ENCODE results near the gene CDIP1.
"Not testable (repeated sequence)": the region's sequence is repeated elsewhere in the genome, so short reads cannot be mapped to it uniquely, and the experiment has no call there.

Gene CDIP1

DNA sequence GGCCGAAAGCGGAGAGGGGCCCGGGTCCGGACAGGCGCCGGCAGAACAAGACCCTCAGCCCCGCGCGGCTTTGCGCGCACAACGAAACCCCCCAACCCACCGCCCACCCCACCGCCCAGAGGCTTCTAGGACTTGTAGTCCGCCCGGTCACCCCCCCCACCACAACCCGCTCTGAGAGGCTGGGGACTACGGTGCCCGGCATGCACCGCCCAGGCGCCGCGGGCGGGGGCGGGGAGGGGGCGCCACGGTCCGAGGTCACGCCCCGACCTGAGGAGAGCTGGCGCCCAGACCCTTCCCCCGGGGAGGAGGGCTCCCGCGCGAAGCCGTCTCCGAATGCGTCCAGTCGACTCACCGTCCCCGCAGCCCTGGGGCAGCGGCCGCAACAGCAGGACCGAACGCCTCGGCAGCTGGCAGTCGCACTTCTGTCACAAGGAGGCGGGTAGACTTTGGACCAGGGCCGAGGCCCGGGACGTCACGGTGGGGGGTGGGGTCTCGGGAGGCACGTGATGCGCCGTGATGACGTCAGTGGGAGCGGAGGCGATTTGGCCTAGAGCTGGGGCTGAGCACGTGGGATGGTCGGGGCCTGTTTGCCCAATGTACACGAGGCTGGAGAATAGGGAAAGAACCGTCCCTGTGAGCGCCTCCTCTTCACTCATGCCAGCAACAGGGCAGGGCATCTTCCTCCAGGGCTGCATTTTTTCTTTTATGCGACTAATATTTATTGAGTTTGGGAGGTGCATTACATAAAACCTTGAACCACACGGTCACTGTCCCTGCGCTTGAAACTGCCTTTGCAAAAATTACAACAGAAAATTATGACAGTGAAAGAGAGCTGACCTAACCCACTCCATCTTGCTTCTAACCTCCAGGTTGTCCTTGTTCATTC lies at the start of gene CDIP1:
TSS of gene CDIP1 (minus strand) at position 424 of the 886 bp plus-strand sequence. CDS start 24,643 bp downstream, outside the sequence.
- Histone ChIP-seq H3K9ac (ENCODE audit: low read length in 5 of 5) (peak within 1 kb of the TSS; percentile 48 to 80 (median 71)), H3K27ac (ENCODE audit: low read depth, low read length) (peak within 1 kb of the TSS; percentile 54), H3K36me3 (ENCODE audit: control insufficient read depth in 5 of 5, insufficient read depth in 5 of 5, low read length in 5 of 5) (no peaks in the 10 kb centered on the region), H3K4me3 (ENCODE audit: low read depth in 1 of 5, low read length in 5 of 5) (peak within 1 kb of the TSS; percentile 59 to 80 (median 68)), H3K4me1 (ENCODE audit: control insufficient read depth in 5 of 5, insufficient read depth in 5 of 5, low read length in 5 of 5) (peaks cover 0 to 23% (median 13%) of the 10 kb centered on the region in 5 donors), H3K9me3 (ENCODE audit: control insufficient read depth in 5 of 5, low read length in 5 of 5) (peaks cover 0 to 13% (median 6%) of the 10 kb centered on the region in 5 donors), H3K27me3 (ENCODE audit: control insufficient read depth in 5 of 5, insufficient read depth in 4 of 5, low read length in 5 of 5) (no peaks in the 10 kb centered on the region)

DNA sequence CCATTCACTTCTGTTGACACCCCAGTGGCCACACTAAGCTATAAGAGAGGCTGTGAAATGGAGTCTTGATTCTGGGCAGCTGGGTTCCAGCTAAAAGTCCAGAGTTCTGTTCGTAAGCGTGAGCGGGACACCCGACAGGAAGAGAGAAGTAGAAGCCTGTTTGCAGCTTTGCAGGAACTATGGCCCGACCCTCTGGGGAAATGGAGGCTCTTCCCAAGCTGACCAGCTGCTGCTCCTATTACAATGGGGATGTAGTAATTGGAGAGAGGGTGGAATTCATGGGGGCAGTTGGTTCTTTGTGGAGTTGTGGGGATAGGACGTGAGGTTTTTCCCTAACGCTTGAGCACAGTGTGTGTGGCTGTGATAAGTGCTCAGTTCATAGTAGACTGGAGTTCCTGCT lies 47.7 kb upstream of the CDIP1 start:
- Histone ChIP-seq H3K4me1 (ENCODE audit: control insufficient read depth in 5 of 5, insufficient read depth in 5 of 5, low read length in 5 of 5) (no peaks in the 10 kb centered on the region), H3K9ac (ENCODE audit: low read length in 5 of 5) (no peak overlapping the region), H3K27me3 (ENCODE audit: control insufficient read depth in 5 of 5, insufficient read depth in 4 of 5, low read length in 5 of 5) (peaks cover 0 to 10% (median 3%) of the 10 kb centered on the region in 5 donors), H3K36me3 (ENCODE audit: control insufficient read depth in 5 of 5, insufficient read depth in 5 of 5, low read length in 5 of 5) (no peaks in the 10 kb centered on the region), H3K27ac (ENCODE audit: low read depth, low read length) (no peak overlapping the region), H3K9me3 (ENCODE audit: control insufficient read depth in 5 of 5, low read length in 5 of 5) (peaks cover 0 to 8% (median 7%) of the 10 kb centered on the region in 5 donors), H3K4me3 (ENCODE audit: low read depth in 1 of 5, low read length in 5 of 5) (no peak overlapping the region)

DNA sequence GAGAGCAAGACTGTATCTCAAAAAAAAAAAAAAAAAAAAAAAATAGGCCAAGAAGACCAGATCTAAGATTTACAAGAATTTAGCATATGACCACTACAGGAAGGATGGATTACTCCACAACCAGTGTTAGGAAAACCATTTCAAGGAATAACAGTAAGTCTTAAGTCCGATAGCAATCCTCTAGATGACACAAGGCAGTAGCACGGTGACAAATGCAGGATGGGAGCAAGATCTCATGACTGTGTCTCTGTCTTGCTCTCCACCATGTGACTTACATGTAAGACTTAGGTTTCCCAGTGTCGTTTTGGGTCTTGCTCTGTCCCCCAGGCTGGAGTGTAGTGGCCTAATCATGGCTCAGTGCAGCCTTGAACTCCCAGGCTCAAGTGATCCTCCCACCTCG lies 45.3 kb upstream of the CDIP1 start:
- Histone ChIP-seq H3K4me3 (ENCODE audit: low read depth in 1 of 5, low read length in 5 of 5) (no peak overlapping the region), H3K27me3 (ENCODE audit: control insufficient read depth in 5 of 5, insufficient read depth in 4 of 5, low read length in 5 of 5) (peaks cover 0 to 10% (median 3%) of the 10 kb centered on the region in 5 donors), H3K9ac (ENCODE audit: low read length in 5 of 5) (no peak overlapping the region), H3K36me3 (ENCODE audit: control insufficient read depth in 5 of 5, insufficient read depth in 5 of 5, low read length in 5 of 5) (no peaks in the 10 kb centered on the region), H3K4me1 (ENCODE audit: control insufficient read depth in 5 of 5, insufficient read depth in 5 of 5, low read length in 5 of 5) (no peaks in the 10 kb centered on the region), H3K27ac (ENCODE audit: low read depth, low read length) (no peak overlapping the region), H3K9me3 (ENCODE audit: control insufficient read depth in 5 of 5, low read length in 5 of 5) (peaks cover 0 to 8% (median 7%) of the 10 kb centered on the region in 5 donors)

DNA sequence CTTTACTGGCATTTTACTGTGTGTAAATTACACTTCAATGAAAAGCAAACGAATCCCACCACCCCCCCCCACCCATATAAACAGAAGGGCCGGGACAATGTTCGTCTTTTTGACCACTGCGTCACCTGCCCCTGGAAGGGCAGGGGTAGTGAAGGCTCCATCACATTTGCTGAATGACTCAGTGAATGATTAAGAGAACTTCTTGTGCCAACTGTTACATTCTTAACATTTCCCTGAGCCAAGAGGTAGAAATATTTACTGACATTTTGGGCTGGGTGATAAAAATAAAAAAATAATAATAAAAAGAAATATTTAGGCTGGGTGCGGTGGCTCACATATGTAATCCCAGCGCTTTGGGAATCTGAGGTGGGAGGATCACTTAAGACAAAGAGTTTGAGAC lies 41.7 kb upstream of the CDIP1 start:
- Histone ChIP-seq H3K9me3 (ENCODE audit: control insufficient read depth in 5 of 5, low read length in 5 of 5) (no peaks in the 10 kb centered on the region), H3K9ac (ENCODE audit: low read length in 5 of 5) (no peak overlapping the region), H3K27me3 (ENCODE audit: control insufficient read depth in 5 of 5, insufficient read depth in 4 of 5, low read length in 5 of 5) (peaks cover 0 to 3% (median 0%) of the 10 kb centered on the region in 5 donors), H3K27ac (ENCODE audit: low read depth, low read length) (no peak overlapping the region), H3K36me3 (ENCODE audit: control insufficient read depth in 5 of 5, insufficient read depth in 5 of 5, low read length in 5 of 5) (no peaks in the 10 kb centered on the region), H3K4me1 (ENCODE audit: control insufficient read depth in 5 of 5, insufficient read depth in 5 of 5, low read length in 5 of 5) (no peaks in the 10 kb centered on the region), H3K4me3 (ENCODE audit: low read depth in 1 of 5, low read length in 5 of 5) (no peak overlapping the region)

DNA sequence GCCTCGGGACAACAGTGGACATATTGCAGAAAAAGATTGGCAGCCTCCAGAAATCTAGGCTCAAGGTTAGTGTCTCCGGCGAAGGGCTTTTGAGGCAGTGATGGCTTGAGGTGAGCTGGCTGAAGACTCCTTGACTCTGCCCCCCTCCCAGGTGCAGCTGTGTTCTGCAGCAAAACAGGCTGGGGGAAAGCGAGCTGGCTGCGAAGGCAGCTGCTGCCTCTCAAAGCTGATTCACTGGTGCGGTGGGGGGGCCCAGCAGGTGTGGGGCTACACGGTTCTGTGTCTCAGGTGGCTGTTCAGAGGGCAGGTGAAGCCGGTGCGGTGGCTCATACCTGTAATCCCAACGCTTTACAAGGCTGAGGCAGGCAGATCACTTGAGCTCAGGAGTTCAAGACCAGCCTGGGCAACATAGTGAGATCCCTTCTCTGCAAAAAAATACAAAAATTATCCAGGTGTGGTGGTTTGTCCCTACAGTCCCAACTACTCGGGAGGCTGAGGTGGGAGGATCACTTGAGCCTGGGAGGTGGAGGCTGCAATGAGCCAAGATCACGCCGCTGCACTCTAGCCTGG lies 40.5 kb upstream of the CDIP1 start:
- Histone ChIP-seq H3K9me3 (ENCODE audit: control insufficient read depth in 5 of 5, low read length in 5 of 5) (no peaks in the 10 kb centered on the region), H3K4me1 (ENCODE audit: control insufficient read depth in 5 of 5, insufficient read depth in 5 of 5, low read length in 5 of 5) (no peaks in the 10 kb centered on the region), H3K27me3 (ENCODE audit: control insufficient read depth in 5 of 5, insufficient read depth in 4 of 5, low read length in 5 of 5) (peaks cover 0 to 4% (median 0%) of the 10 kb centered on the region in 5 donors), H3K27ac (ENCODE audit: low read depth, low read length) (no peak overlapping the region), H3K36me3 (ENCODE audit: control insufficient read depth in 5 of 5, insufficient read depth in 5 of 5, low read length in 5 of 5) (no peaks in the 10 kb centered on the region), H3K4me3 (ENCODE audit: low read depth in 1 of 5, low read length in 5 of 5) (no peak overlapping the region), H3K9ac (ENCODE audit: low read length in 5 of 5) (no peak overlapping the region)

DNA sequence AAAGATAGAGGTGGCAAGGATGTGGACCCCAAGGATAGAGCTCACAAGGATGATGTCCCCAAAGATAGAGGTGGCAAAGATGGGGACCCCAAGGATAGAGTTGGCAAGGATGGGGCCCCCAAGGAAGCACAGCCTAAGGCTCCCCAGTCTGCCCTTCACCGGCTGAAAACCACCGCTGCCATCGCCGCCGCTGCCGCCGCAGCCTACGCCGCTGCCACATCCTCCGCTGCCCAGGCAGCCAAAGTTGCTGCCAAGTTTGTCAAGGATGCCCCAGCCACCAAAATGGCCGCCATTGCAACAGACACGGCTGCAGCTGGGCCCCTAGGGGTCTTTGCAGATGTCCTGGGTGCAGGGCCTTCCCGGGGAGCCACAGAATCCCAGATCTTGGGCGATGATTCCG lies 37.4 kb upstream of the CDIP1 start:
- Histone ChIP-seq H3K27me3 (ENCODE audit: control insufficient read depth in 5 of 5, insufficient read depth in 4 of 5, low read length in 5 of 5) (peaks cover 0 to 4% (median 0%) of the 10 kb centered on the region in 5 donors), H3K9me3 (ENCODE audit: control insufficient read depth in 5 of 5, low read length in 5 of 5) (no peaks in the 10 kb centered on the region), H3K9ac (ENCODE audit: low read length in 5 of 5) (no peak overlapping the region), H3K4me3 (ENCODE audit: low read depth in 1 of 5, low read length in 5 of 5) (no peak overlapping the region), H3K4me1 (ENCODE audit: control insufficient read depth in 5 of 5, insufficient read depth in 5 of 5, low read length in 5 of 5) (no peaks in the 10 kb centered on the region), H3K27ac (ENCODE audit: low read depth, low read length) (no peak overlapping the region), H3K36me3 (ENCODE audit: control insufficient read depth in 5 of 5, insufficient read depth in 5 of 5, low read length in 5 of 5) (no peaks in the 10 kb centered on the region)

DNA sequence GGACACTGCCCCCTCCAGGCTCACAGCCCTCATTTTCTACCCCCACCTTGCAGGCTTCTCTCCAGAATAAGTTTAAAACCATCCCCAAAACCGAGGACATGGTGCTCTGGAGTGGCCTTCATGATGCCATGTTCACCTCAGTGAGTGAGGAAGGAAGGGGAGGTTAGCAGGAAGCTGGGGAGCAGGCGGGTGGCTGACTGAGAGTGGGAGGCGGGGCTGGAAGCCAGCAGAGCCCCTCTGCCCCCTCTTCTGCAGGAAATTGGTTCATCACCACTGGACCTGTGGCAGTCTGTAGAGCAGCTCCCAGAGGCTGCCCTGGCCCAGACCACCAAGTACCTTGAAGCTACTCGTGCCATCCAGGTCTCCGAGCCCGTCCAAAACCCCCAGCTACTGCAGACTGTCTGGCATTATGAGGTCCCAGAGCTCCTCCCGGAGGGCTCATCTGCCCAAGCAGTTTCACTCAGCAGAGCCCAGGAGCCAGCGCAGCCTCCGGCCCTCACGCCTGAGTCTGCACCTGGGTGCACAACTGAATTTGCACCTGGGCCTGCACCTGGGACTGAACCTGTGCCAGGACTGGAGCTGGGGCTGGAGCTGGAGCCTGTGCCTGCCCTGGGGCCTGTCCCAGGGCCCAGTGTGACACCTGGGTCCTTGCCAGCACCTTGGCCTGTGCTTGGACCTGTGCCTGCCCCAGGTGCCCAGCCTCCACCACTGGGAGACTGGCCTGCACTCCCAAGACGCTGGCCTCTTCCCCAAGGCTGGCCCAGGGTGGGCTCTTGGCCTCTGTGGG lies 36.5 kb upstream of the CDIP1 start:
- no peak overlapping the region for H3K4me3 ChIP-seq (ENCODE audit: low read depth in 1 of 5, low read length in 5 of 5)
- H3K9me3 ChIP-seq (ENCODE audit: control insufficient read depth in 5 of 5, low read length in 5 of 5), result no peaks in the 10 kb centered on the region
- no peaks in the 10 kb centered on the region for H3K4me1 ChIP-seq (ENCODE audit: control insufficient read depth in 5 of 5, insufficient read depth in 5 of 5, low read length in 5 of 5)
- H3K27me3 ChIP-seq (ENCODE audit: control insufficient read depth in 5 of 5, insufficient read depth in 4 of 5, low read length in 5 of 5), result peaks cover 0 to 4% (median 0%) of the 10 kb centered on the region in 5 donors
- no peak overlapping the region for H3K27ac ChIP-seq (ENCODE audit: low read depth, low read length)
- H3K36me3 ChIP-seq (ENCODE audit: control insufficient read depth in 5 of 5, insufficient read depth in 5 of 5, low read length in 5 of 5), result no peaks in the 10 kb centered on the region
- no peak overlapping the region for H3K9ac ChIP-seq (ENCODE audit: low read length in 5 of 5)

DNA sequence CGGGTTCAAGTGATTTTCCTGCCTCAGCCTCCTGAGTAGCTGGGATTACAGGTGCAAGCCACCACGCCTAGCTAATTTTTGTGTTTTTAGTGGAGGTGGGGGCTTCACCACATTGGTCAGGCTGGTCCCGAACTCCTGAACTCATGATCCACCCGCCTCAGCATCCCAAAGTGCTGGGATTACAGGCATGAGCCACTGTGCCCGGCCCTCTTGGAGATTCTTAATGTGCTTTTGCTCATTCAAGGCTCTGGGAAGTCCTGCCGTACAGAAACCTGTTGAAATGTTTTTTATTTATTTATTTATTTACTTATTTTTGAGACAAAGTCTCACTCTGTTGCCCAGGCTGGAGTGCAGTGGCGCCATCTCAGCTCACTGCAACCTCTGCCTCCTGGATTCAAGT lies 35.4 kb upstream of the CDIP1 start:
- H3K27me3 ChIP-seq (ENCODE audit: control insufficient read depth in 5 of 5, insufficient read depth in 4 of 5, low read length in 5 of 5); H3K36me3 ChIP-seq (ENCODE audit: control insufficient read depth in 5 of 5, insufficient read depth in 5 of 5, low read length in 5 of 5); H3K27ac ChIP-seq (ENCODE audit: low read depth, low read length); H3K4me3 ChIP-seq (ENCODE audit: low read depth in 1 of 5, low read length in 5 of 5); H3K9me3 ChIP-seq (ENCODE audit: control insufficient read depth in 5 of 5, low read length in 5 of 5); H3K9ac ChIP-seq (ENCODE audit: low read length in 5 of 5); H3K4me1 ChIP-seq (ENCODE audit: control insufficient read depth in 5 of 5, insufficient read depth in 5 of 5, low read length in 5 of 5): not testable (repeated sequence)

DNA sequence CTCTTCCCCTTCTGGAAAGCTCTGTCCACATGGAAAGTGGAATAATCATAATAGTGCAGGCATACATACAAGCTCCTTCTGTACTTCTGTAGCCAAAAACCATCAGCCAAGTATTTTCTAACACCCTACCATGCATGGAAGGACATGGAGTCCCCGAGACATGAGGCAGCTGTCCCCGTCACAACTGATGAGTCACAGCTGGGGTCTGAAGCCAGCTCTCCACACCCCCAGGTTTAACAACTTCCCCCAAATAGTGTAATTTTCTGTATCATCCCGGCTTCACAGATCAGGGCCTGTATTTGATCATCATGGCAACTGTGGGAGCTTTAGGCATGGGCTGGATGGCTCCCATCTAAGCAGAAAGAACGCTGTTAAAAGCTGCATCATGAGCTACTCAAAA lies 34.1 kb upstream of the CDIP1 start:
- H3K27ac ChIP-seq (ENCODE audit: low read depth, low read length), result no peak overlapping the region
- H3K4me1 ChIP-seq (ENCODE audit: control insufficient read depth in 5 of 5, insufficient read depth in 5 of 5, low read length in 5 of 5), result no peaks in the 10 kb centered on the region
- H3K9me3 ChIP-seq (ENCODE audit: control insufficient read depth in 5 of 5, low read length in 5 of 5), result no peaks in the 10 kb centered on the region
- H3K36me3 ChIP-seq (ENCODE audit: control insufficient read depth in 5 of 5, insufficient read depth in 5 of 5, low read length in 5 of 5), result no peaks in the 10 kb centered on the region
- H3K4me3 ChIP-seq (ENCODE audit: low read depth in 1 of 5, low read length in 5 of 5), result no peak overlapping the region
- H3K9ac ChIP-seq (ENCODE audit: low read length in 5 of 5), result no peak overlapping the region
- H3K27me3 ChIP-seq (ENCODE audit: control insufficient read depth in 5 of 5, insufficient read depth in 4 of 5, low read length in 5 of 5), result peaks cover 0 to 4% (median 0%) of the 10 kb centered on the region in 5 donors
